GM18909 (cell line): ENCODE data around the gene MCC.

Experiments used
- ATAC-seq: cut with Tn5 transposase; IDR thresholded peaks from one replicate; pipeline ENCODE4 v1.9.1; 2021; ENCODE audit warnings: mild to moderate bottlenecking; ENCODE audit not compliant: unreplicated experiment, poor library complexity

The MCC gene

DNA sequence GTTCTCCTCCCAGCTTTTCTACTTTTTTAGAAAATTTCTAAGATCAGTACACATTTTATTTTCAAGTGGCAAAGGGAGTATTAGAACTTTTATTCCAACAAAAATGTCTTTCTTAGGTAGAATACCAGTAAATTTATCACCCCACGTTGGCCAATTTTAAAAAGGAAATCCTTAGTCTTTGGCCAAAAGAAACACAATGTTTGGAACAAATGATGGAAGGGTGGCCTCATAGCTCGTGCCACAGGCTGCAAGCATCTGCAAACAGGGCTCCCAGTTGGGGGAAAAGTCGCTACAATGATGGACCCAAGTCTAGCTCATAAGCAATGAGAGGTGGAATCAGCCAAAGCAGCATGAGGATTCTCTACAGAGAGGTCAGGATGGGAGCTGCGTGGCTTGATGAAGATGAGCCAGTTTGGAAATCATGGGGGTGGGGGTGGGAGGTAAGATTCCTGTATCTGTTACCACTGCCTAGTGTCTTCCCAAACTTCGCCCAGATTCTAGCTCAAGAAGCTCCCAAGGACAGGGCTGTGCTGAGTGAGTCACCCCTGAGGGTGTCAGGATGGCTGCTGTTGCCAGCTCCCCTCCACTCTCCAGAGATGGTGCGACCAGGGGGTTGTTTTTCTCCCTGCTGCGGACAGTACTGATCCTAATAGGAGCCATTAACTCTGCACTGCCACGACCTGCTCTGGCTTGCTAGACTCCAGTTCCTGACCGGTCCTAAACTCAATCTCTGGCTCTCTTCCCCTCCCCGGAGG lies 436.0 kb downstream of the MCC start:
- no peak for ATAC-seq

DNA sequence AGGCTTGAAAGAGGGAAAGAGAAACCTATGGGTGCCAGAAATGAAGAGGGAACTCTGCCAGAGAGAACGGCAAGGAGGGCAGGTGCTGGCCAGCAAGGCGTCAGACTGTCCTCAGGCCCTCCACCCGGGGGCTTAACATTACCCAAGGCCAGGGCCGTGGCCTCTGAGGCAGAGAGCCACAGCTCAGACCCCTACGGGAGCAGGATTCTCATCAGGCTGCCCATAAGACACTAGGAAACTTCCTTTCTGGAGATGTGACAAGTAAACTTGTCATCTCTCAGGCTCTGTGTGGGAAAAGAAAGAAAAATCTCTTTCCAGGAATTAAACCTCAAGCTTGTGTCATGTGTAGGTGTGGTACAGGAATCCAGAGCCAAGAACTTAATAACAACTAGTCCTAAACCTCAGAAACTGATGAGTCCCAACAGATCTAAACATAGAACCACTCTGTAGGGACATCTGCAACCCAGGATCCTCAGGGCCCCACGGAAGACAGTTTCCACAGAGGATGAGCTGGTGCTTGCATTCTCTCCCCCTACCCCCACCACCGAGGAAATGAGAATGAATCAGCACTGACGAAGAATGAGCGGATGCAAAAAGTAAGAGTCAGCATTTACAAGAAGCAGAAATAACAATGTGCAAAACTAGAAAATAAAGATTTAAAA lies 437.4 kb downstream of the MCC start:
- ATAC-seq: no peak

DNA sequence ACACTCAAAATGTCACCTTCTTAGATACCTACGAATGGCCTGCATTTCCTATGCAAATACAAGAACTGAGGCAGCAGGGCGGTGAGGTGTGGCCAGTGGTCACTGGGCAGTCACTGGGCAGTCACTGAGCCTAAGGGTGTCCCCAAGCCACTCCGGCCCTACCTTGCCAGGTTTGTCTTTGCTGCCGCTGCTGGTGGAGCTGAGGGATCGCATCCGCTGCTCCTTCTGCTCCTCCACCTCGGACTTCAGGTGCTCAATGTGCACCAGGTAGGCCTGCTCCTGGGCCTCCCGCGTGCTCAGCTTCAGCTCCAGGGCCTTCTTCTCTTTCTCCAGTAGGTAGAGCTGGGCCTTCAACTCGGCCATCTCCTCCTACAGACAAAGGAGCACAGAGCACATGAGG lies 439.3 kb downstream of the MCC start:
- no peak for ATAC-seq

DNA sequence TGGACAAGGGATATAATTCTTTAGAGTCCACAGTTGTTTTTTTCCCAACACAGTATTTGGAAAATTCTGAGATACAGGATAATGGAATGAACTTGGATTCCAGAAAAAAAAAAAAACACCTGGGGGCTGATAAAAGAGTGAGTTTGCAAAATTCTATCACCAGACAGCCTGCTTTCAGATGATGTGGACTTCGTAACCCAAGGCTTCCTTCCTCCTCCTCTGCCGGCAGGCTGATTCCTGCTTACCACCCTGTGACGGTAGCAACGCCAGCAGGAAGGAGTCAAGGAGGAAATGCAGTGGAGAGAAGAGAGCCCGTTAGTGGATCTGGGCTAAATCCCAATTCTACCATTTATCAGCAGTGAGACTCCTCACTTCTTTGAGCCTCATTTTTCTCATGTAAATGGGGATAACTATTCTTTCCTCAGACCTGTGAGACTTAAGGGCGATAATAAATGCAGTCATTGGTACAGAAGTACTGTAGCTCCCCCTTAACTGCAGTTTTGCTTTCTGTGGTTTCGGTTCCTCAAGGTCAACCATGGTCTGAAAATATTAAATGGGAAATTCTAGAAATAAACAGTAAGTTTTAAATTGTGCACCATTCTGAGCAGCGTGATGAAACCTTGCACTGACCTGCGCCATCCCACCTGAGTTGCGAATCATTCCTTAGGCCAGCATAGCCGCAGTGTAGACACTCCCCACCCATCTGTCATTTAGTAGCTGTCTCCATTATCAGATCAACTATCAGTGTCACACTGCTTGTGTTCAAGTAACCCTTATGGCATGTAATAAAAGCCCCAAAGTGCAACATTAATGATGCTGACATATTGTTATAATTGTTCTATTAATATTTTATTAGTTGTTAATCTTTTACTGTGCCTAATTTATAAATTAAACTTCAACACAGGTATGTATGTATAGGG lies 440.3 kb downstream of the MCC start:
- peak; percentile 93 for ATAC-seq

DNA sequence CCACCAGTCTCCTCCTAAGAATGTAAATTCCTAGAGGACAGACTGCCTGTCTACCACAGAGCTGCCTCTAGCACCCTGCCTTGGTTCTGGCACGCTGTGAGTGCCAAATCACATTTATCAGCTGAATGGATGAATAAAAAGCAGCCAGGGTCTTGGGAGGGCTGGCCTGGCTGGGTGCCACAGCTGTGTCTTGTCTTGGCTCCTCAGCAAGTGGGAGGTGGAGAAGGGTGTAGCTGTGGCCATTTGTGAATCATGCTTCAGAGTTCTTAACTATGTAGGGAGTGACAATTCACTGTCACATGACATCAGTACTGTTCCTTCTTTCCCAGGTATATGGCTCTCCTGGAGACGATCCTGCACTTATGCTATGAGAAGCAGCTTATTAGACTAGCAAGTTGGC lies 441.0 kb downstream of the MCC start:
- no peak for ATAC-seq

DNA sequence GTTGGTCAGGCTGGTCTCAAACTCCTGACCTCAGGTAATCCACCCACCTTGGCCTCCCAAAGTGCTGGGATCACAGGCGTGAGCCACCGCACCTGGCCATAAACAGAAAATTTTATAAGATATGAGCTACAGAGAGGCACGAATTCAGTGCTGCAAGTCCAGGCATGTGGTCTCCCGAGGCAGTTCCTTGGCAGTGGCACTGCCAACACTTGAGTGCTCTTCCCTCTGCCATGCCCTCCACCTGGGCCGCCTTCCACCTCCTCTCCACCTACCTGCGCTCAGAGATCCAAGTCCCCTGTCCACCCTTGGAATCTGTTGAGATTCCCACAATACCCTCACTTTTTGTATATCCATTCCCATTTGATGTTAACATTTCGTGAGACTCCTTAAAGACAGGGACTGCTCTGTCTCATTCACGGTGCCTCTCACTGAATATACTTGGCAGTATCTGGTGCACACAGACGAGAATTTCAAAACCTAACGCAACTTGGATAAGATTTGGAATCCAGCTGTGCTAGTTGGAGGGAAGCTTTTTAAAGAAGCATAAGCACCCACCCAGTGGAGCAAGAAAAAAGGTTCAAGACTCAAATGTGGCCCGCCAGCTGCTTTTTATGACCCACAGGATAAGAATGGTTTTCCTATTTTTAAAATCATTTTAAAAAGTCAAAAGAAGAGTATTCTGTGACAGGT lies 443.3 kb downstream of the MCC start:
- no peak for ATAC-seq

DNA sequence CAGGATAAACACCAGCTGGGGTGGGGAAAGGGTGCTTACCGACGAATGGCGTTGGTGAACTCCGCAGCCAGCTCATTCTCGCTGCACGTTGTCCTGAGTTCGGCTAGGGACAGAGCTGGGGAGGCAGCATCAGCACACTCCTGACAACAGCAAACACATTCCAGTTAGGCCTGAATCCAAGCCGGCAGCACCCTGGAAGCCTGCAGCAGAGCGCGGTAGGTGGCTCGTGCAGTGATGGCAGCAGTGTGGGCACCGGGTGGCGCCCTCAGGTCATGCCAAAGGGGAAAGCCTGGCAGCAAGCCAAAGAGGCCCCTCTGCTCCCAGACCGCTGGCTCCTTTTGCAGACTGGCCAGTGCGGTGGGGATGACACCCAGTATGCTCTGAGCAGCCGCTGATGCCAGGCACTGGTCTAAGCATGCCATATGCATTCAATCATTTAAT lies 444.7 kb downstream of the MCC start:
- ATAC-seq: no peak

DNA sequence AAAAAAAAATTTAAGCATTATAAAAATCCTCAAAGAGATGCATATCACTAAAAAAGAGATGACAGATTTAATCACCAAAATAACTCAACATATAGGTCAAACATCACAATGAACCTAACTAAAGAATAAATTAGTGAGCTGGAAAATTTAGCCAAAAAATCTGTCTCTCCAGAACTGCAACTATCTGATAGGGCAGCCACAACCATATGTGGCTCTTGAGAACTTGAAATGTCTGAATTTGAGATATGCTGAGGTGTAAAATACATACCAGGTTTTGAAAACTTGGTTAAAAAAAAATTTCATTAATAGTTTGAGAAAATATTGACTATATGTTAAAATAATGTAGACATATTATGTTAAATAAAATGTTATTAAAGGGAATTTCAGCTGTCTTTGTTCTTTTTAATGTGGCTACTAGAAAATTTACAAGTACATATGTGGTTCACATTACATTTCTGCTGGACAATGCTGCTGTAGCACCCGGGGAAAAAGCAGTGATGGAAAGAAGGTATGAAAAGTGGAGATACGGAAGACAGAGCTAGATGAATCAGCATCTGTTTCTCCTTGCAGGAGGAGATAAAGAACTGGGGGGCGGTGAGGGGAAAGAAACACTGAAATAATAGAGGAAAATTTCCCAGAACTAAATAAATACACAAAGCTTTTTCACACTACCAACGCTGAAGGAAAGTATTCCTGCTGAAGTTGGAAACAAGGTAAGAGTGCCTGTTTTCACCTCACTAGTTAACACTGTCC lies 445.6 kb downstream of the MCC start:
- no peak for ATAC-seq

DNA sequence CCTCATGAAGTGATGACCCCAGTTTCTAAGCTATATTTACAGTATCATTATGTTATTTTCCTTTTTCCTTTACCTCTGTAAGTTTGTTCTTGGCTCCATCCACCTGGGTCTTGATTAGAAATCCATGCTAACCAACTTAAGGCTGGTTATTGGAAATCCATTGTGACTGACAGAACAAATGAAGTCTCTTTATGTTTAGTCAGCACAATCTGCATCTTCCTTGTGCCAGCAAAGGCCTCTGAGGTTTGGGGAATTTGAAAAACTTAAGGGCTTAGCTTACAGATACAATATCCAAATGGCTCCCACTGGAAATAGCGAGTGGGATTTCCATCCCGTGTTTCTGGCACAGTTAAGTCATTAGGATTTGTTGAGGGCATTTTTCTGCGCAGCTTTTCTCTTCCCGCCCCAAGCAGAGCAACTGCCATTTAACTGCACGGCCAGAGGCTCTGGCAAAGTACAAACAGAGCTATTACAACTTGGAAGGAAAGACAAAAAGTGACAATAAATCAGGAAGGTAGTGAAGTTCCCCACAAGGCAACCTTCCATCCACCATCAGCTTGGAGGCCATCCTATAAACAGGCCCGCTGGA lies 447.5 kb downstream of the MCC start:
- no peak for ATAC-seq

DNA sequence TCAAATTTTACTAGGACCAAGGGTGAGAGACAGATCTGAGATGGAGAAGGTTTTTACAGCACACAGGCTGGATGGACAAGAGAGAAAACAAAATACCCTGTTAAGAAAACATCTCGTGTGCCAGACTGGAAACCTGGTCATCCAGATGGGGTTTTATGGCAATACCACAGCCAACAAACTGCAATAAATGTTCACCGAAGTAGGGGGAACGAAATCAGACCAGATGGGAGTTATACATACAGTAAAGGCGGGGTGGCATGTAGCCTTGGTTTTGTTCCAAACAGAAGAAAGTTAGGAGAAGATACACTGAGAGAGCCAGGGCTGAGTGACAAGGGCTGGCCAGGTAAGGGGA lies 448.3 kb downstream of the MCC start:
- ATAC-seq: no peak

DNA sequence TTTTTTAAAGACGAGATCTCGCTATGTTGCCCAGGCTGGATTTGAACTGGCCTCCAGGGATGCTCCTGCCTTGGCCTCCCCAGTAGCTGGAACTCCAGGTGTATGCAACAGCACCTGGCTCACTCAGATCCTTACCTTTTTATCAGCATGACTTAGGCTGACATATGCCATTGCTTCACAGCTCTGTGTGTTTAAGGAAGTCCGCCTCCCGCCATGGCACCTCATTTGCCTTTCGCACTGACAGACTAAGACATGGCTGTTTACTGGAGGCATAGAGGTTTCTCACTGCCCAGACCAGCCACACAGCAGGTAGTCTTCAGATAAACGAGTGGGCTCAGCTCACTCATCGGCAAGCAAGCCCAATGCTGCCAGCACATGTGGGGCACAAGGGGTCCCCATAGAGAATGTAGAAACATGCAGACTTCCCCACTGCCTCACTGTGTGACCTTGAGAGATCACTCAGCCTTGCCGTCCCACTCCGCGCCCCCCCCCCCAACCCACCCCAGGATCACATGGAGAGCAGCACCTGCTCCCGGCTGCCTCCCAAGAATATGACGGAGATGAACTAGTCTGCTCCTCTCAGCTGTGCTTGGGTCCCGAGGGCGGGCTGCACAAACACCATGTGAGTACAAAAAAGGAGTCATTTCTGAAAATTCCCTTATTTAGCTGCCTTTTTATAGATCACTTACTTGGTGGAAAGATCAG lies 448.9 kb downstream of the MCC start:
- ATAC-seq: no peak

DNA sequence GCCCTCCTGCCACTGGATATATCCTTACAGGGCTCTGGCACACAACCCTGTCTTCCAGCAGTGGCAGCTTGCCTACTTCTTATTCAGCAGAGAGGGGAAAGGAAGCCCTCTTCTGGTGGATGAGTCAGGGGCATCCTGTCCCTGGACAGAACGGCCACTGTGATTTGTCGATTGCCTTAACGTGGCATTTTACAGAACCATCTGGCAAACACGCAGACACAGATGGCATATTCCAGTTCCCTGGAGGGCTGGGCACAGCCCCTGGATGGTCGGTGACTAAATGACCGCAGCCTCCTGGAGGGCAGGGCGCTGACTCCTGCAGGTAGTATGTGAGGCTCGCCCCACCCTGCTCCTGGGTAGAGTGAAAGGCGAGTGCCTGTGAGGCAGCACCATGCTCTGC lies 449.5 kb downstream of the MCC start:
- no peak for ATAC-seq

DNA sequence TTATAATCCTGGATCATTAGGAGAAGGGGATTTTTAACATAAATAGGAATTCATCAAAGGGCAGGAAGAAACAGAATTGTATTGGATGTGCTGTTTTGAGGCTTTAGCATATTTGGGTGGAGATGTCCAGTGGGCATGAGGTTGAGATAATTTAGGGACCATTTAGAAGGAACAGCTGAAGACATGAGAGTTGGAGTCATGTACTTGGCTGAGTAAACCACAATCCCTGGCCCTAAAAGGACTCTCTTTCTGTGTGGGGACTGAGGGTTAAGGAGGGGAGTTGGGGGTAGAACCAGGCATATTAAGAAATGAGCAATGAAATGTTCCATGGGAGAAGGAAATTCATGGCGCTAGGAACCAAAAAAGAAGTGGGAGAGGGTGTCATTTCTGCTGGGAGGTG lies 450.1 kb downstream of the MCC start:
- no peak for ATAC-seq

DNA sequence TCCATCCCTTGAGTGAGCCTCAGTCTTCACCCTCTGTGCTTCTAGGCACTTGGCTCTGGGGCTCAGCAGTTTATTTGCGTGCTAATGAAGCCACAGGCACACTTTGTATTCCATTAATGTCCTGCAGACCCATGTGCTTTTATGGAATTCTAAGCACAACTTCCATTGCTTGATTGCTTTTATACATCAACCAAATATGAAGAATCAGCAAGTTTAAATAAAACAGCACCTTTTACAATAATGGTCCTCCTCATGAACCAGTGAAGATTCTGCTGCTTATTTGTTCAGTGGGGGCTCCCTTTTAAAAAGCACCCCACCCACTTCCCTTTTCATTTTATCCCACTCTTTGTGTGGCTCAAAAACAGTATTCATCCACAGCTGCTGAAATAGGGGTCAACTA lies 451.4 kb downstream of the MCC start:
- no peak for ATAC-seq

DNA sequence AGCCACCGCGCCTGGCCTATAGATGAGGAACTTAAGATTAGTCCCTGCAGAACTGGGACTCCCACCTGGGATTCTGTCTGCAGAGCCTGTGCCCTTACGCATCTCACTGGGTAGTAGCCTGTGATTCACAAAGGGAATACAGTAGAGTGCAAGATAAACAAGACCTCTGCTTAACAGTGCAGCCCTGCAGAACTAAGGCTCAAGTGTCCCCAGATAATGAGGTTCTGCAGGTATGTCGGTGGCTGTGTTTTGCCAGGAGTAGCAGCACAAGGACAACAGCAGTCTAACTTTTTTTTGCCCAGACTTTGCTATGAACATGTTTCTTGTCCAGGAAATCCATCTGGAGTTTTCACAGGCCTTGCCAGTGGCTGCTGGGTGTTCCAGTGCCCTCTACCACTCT lies 451.9 kb downstream of the MCC start:
- ATAC-seq: no peak

DNA sequence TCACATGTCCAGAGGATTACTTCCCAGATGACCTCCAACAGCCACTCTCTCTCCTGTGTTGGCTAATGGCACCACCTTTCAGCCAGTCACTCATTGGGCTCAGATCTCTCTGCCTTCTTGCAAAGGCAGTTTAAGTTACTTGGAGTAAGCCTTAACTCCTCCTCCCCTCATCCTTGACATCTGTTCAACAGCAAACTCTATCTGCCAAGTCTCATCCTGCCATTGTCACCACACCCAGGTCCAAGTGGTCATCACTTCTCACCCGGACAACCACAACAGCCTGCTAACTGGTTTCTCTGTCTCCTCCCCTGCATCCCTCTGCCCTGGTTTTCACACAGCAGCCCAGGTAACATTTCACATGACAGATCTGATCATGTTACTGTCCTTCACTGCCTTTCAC lies 453.2 kb downstream of the MCC start:
- ATAC-seq: no peak

DNA sequence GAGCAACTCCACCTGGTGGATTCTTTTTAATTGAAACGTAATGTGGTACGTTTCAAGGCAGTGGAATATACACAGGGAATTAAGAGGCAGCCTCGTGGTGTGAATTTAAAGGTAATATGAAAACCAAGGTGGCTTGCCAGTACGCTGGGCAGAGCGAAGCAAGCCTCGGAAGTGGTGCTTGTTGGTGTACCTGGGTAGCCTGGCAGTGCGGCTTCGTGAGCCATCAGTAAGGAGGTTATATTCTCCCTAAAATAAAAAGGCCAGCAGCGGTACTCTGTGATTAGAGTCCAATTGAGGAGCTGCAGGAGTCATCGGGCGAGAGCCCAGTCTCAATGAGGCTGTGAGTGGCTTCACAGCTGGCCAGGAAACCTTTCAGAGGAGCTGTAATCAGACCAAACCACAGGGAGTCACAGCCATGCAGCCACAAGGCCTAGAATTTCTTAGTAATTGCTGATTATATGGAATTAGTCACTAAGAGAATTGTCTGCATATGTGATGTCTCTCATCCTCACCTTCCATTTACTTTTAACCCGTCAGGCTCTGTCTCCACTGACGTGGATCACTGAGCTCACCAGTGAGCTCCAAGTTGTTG lies 454.0 kb downstream of the MCC start:
- ATAC-seq: no peak

DNA sequence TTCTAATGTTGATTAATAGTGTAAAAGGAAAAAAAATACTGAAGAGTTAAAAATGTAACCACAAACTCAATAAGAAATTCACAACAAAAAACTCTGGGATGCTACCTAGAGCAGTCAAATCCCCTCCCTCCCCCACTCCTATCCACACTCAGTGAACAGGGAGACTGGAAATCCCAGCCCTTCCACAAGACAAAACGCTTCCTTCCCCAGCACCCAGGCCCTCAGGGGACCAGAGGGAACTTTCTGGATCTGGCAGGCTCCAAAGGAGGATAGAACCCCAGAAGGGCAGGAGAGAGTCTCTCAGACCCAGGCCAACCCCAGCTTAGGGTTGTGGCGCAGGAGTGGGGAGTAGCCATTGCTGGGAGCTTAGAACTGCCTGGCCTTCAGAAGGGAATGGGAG lies 456.7 kb downstream of the MCC start:
- ATAC-seq: no peak

DNA sequence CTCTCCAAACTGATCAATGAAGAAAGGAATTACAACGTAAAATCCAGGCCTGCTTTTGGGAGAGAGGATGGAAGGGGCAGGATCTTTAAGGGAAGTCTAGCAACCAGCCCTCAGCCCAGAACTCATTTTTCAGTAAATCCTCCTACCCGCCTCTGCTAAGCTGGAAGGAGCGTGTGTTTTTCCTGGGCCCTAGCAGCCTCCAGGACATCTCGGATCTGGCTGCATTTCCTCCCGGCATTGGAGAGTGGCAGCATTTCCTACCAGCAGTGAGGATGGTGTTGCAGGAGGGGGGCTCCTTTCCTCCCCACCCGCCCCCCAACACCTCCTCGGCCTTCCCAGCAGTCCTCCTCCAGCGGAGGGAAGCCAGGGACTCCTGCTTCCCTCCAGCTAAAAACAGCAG lies 457.1 kb downstream of the MCC start:
- no peak for ATAC-seq
